GM19023 (cell line): Measurements from ENCODE around the gene LRRC71.

Experiments used
- ATAC-seq: cut with Tn5 transposase; IDR thresholded peaks from one replicate; pipeline ENCODE4 v1.9.1; 2021; ENCODE audit warnings: mild to moderate bottlenecking, moderate library complexity; ENCODE audit not compliant: unreplicated experiment

LRRC71 gene

DNA sequence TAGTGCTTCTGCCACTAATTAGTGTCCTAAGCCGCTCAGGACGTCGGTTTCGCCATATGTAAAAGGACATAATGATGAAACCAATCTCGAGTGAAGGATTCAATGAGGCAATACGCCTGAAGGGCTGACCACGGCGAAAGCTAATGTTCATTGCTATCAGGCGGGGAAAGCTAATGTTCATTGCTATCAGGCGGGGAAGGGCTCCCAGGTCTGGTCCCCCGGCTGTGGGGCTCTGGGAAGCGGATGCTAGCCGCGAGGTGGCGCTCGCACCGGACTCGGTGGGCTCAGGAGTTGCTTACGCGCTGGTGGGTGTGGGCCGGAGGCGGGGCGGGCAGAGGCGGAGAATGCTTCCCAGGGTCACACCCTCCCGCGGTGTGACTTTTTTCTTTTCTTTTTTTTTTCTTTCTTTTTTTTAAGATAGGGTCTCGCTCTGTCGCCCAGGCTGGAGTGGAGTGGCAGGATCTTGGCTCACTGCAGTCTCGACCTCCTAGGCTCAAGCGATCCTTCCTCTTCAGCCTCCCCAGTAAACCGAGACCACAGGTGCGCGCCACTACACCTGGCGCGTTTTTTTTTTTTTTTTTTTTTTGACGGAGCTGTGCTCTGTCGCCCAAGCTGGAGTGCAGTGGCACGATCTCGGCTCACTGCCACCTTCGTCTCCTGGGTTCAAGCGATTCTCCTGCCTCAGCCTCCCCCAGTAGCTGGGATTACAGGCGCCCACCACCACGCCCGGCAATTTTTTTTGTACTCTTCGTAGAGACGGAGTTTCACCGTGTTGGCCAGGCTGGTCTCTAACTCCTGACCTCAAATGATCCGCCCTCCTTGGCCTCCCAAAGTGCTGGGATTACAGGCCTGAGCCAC lies 28.0 kb upstream of the LRRC71 start:
- ATAC-seq: no peak

DNA sequence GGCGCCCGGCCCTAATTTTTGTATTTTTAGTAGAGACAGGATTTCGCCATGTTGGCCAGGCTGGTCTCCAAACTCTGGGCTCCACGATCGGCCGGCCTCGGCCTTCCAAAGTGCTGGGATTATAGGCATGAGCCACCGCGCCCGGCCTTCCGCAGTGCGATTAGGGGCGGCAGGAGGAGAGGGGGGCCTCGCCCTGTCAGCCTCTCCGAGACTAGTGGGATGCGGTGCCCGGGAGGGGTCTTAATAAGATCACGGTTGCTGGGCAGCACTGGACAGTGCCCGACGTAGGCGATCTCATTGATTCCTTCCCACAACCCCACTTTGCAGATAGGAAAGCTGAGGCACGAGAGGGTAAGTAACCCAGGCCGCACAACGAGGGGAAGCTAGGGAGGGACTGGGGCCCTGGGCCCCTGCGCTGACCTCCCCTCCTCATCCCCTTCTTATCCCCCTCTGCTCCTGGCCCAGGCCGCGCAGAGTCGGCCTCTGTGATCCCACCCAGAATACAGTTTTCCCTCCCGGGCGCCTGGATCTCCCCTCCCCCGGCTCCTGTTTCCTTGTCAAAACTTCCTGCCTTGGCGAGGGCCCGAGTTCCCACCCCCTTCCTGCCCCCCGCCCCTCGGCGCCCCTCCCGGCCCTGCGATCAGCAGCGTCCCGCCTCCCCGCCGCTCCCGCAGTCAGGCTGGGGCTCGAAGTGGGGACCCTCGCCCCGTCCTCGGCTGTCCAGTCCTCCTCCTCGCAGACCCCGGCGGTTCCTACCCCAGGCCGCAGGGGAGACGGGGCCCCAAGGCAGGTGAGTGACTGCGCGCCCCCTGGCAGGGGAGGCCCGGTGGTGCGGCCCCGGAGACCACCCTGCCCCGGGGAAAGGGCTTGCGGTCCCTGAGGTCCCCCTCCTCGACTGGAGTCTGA lies 27.1 kb upstream of the LRRC71 start, which contains the start of gene PEAR1:
Gene PEAR1 (plus strand): TSS at position 671 of the 906 bp plus-strand sequence. CDS start 10,209 bp downstream, outside the sequence.
- ATAC-seq: no peak

DNA sequence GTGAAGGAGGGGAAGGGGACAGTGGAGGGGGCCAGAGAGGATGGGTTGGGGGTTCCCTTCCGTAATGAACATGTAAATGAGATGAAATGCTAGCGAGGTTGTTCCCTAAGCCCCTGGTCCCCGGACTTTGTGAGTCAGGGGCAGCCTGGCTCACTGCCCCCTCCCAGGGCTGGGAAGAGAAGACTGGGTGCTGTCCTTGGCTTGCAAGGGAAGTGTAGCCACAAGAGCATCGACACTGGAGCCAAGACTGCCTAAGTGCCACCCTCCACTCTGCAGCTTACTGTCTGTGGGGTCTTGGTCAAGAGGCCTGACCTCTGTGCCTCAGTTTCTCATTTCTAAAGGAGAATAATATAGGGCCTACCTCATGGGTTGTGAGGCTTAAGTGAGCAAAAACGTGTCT lies 26.4 kb upstream of the LRRC71 start:
- no peak for ATAC-seq

DNA sequence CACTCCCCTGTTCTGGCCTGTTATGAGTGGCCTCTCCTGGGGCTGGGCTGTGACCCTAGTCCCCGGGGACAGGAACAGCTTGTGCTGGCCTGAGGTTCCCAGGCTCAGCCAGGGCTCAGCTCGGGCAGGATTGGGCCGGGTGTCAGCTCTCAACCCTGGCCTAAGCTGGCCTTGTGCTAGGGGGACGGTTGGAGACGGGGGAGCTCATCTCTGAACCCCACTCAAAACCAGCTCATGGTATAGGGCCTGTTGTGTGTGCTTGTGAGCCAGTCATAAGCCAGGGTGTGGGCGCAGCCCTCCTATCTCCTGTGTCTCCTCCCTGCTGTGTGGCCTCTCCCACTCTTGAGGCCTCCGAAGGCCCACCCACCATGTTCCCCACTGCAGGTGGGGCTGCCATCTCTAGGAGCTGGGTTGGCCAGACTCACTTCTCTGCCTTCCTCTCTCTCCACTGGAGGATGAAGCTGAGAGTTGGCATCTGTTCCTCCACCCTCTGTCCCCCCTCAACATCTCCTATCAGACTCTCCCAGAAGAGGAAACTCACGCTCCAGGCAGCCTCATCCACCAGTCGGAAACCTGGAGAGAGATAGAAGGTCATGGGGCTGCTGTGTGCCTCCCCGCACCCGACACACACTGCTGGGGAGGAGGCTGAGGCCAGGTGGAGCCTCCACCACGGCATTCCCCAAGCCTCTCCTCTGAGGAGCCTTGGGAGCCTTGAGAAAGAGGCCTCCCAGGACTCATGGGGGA lies 25.5 kb upstream of the LRRC71 start:
- no peak for ATAC-seq

DNA sequence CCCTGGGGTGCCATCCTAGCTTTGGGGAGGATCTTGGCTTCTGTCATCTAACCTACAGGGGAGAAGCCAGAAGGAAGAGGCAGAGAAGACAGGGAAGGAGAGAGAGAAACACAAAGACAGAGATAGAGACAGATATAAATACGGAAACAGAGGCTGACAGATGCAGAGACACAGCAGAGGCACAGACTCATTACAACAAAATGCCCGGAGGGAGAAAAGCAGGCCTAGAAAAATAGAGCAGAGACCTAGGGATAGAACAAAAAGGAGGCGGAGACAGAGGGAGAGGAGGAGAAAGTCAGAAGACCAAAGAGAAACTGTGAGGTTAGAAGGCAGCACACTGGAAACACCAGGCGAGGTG lies 25.0 kb upstream of the LRRC71 start:
- no peak for ATAC-seq

DNA sequence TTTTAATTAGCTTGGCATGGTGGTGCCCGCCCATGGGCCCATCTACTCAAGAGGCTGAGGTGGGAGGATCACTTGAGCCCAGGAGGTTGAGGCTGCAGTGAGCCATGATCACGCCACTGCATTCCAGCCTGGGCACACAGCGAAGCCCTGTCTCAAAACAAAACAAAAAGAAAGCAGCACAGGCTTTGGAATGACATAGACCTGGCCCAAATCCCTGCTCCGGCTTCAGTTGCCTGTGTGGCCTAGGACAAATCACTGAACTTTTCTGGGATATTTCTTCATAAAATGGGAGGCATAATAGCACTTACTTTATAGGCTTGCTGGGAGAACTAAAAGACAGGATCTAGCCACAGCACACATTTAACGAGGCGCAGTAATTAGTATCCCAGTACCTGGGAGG lies 24.5 kb upstream of the LRRC71 start:
- ATAC-seq: no peak

DNA sequence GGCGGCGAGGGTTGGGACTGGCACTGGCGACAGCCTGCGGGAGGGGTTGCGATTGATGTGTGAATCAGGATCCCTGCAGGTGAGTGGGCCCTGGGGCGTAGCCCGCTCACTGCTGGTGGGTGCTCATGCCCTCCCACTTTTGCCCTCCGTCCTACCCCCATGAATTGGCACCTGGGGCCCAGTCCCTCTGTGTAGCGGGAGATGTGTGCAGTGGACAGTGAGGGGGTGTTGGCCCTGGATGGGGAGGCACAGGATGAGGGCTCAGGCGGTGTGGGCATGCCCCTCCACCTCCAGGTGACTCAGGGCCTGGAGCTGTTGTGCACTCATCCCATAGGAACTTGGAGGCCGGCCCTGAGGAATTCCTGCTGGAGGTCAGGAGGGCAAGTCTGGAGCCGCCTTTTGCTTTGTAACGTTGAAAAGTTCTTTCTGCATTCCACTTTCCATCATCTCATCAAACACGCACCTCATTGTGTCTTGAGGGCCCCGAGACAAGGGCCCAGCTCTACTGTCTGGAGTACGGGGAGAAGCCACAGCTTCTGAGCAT lies 23.9 kb upstream of the LRRC71 start:
- no peak for ATAC-seq

DNA sequence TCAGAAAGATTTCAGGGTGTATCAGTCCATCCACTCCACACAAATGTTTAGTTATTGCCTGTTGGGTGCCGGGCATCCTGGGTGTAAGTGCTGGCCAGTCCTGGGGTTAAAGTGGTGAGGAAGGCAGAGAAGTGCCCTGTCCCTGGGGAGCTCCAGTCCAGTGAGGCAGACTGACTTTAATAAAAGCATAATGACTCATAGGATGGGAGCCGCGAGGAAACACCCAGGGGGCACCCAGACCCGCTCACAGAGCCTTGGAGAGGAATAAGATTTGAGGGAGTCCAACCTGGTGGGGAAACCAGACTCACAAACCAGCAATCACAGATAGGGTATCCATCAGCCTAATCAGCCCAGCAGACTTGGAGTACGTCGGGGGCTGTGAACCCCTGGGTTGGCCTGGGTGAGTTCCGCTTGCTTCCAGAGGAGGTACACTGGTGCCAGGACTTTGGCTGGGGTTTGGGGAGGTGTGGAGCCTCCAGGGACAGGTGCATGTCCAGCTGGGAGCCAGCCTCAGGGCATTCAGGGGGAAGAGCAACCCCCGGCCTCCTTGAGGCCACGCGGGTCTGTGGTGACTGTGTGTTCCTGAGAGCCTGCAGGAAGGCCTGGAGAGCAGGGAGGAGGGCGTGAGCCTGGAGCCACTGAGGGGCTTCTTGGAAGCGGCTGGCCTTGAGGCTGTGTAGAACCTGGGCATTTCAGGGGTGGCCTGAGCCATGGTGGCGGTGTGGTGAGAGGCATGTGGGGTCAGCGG lies 23.2 kb upstream of the LRRC71 start:
- ATAC-seq: no peak

DNA sequence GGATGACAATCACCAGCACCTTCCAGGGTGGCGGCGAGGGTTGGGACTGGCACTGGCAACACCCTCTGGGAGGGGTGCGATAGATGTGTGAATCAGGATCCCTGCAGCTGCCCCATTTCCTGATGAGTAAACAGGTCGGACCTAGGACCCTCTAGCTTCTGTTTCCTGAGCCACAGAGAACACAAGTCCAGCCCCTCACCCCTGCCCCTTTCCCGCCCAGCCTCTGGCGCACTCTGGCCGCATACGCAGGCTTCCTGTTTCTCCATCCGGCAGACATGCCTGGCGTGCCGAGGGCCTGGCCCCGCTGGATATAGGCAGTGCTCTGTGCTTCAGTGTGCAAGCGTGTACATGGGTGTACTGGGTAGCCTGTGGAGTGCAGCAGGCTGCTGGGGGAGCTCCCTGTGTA lies 22.3 kb upstream of the LRRC71 start:
- no peak for ATAC-seq

DNA sequence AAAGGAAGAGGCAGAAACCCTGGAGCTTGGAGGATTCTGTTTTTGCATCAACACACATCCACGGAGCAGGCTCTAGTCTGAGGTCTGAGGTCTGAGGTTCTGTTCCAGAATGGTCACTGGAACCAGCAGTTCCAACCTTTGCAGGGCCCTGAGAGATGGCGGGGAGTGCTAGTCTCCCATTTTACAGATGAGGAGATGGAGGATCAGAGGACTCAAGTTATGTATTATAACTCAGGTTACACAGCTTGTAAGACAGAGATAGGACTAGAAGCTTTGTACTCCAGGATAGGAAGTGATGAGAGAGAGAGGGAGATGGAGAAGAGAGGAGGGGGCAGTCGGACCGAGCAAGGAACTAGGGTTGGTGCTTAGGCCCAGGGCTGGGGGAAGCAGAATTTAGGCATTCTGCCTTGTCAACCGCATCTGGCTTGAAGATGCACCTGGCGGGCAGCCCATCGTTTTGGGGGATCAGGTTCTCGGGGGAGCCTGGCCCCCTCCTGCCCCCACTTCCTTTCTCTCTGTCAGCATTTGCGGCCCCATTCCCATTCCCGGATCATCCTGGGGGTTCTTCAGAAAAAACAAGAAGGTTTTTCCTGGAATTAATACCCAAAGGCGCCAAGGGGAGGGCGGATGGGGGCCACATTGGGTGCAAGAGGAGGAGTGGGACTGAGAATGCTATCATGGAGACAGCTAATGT lies 21.3 kb upstream of the LRRC71 start:
- no peak for ATAC-seq

DNA sequence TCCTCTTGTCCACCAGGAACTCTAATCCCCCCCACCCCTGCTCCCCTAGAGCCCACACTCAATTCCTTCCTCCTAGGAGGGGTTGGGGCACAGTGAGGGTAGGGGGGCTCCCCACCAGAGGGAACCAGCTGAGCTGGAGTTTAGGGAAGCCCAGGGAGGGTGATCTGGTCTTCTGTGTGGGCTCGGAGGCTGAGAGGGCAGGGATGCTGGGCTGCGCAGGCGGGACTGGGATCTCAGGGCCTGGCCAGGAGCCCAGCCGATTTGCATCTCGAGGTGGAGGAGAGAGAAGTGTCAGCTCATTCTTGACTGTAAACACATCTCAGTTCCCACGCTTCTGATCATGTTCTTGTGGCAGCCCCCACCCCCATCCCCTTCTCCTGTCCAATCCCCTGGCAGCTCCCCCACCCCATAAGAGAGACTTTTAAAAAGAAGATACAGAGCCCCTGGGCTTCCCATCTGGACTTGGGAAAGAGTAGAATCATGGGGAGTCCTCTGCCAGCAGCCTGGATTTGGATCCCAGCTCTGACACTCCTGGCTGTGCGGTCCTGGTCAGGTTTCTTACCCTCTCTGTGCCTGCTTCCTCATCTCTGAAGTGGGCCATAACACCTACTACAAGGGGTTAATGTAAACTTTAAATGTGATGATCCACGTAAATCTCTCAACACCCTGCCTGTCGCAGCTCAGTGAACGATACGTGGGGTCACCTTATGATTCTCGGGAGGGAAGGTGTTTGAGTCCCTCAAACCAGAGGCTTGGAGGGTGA lies 20.3 kb upstream of the LRRC71 start:
- no peak for ATAC-seq

DNA sequence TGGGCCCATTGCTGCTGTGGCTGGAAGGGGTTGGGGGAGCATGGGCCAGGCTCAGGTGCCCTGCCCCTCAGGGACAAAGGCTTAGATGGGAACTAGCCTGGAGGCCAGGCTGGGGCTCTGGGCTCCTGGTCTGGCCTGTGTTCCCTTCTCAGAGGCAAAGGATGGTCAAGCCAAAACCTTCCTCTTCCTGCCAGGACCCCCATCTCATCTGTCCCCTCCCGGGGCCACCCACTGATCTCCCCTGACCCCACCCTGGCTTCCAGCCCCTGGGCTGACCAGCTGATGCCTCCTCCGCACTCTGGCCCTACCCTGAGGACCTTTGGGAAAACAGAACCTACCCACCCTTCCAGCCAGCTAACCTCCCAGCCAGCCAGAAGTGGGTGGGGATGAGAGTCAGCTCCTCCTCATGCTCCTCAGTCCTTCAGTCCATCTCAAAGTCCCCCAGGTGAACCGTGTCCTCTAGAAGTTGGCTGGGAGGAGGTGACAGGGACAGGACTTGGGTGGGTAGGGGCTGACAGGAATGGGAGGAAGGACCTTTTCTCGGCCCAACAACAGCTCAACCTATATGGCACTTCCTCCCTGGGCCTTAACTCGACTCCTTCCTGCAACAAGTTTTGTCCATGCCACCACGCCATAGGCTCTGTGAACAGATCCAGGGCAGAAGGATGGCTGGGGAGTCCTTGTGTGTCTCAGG lies 19.4 kb upstream of the LRRC71 start:
- ATAC-seq: no peak

DNA sequence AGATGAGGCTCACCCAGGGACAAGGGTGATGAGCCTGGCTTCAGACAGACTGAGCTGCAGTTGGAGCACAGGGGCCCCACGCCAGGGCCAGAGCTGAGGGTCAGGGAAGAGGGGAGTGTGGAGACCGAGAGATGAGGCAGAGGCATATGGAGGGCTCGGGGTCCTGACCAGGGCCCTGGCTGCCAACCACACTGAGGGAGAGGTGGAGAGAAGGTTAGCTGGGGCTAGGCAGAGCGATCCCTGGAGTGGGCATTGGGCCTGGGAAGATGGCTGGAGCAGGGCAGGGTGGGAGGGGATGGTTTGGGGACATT lies 18.9 kb upstream of the LRRC71 start:
- no peak for ATAC-seq

DNA sequence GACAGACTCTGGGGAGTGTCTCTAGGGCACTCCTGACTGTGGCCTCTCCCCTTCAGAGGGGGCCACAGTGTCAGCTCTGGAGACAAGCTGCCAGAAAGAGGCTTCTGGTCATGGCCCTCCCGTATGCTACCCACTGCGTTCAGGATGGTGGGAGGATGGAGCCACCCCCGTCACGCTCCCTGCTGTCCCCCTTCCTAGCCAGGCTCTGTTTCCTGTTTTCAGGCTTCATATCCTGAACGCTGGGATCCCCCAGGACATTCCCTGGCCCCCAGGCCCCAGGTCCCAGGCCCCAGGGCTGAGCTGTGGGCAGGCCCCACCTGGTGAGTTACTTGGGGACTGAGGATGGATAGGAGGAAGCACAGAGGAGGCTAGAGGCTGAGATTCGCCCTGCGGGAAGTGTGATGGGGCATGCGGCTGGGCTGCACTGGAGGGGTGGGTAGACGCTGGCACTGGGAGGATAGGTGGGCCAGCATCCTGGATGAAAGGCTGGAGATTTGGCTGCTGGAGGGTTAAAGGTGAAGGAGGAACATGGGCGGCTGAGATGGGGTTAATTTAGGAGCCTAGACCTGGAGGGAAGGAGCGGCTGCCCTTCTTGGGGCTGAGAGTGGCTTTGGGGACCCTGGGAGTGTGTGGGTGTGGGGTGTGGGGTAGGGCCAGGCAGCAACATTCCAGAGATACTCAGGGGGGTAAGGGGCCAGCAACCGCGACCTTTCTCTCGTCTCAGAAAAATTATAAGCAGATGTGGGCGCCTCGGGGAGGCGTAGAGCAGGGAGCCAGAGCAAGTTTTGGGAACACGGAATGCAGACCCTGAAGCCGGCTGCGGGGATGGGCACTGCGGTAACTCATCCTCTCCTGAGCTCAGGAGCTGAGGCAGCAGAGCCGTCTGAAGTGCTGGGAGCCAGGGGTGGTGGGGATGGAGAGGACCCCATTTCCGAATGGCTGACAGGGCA lies 18.2 kb upstream of the LRRC71 start:
- ATAC-seq: no peak

DNA sequence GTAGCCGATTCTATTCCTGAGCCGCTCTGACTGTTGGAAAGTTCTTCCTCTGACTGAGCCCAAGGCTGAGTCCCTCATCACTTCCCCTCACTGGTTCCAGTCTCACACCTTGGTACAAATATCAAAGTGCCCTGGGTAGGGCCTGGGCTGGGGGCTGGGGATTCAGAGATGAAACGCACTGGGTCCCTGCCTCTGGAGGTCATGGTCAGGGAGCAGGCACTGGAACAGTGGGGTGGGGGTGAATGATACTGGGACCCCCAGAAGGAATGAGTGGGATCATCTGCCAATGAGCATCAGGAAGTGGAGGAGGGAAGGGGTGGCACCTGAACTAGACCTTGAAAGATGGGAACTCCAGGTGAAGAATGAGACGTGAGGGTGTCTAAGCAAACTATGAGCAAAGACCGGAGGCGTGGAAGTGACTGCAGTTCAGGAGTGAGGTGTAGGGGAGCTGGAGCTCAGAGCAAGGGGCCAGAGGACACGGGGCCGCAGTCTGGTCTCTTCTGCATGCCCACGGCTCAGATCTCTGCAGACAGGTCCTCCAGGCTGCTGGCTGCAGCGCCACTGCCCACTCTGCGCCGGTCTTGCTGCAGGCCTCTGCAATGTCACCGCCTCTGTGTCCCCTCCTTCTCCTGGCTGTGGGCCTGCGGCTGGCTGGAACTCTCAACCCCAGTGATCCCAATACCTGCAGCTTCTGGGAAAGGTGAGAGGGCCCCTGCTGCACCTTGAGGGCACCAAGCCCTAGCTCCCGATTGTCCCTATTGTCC lies 16.9 kb upstream of the LRRC71 start:
- no peak for ATAC-seq

DNA sequence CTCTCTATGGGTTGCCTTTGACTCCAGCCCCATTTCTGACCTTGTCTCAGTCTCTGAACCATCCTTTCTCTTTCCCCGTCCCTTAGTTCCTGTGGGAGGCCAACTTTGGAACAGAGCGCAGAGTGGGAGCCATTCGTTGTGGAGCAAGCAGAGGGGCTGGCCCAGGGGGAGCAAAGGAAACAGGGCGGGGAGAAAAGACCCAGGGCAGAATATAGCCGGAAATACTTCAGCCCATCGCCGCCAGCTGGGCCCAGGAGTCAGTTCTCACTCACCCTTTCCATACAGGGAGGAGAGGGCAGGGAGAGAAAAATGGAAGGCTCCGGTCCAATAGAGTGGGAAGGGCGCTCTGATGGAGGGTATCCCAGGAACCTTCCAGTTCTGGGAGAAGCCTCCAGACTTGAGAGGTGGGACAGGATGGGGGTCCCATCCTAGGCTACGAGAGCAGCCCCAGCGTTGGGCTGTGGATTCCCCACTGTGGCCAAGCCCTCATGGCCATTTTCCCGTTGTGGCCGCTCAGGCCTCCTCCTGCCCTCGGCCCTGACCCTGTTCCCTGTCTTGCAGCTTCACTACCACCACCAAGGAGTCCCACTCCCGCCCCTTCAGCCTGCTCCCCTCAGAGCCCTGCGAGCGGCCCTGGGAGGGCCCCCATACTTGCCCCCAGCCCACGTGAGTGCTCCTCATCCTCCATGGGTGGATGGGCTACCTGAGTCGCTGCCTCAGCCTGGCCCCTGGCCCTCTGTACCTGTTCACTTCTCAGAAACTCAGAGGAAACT lies 16.1 kb upstream of the LRRC71 start:
- no peak for ATAC-seq
